ENCODE measurements around the gene DYNLT2.
A peak's percentile ranks its signal among the peaks of the same experiment; 100 is the strongest.

Gene DYNLT2

GRCh38 chr6:169738976-169739529 lies 12.3 kb downstream of the DYNLT2 start:
- DNase-seq (ENCODE audit: low read depth in 2 of 2), result no peak

- no peak for DNase-seq (ENCODE audit: low read depth in 2 of 2)
These were observed 13.0 kb downstream of the DYNLT2 start for GRCh38 chr6:169738204-169738975.

DNA sequence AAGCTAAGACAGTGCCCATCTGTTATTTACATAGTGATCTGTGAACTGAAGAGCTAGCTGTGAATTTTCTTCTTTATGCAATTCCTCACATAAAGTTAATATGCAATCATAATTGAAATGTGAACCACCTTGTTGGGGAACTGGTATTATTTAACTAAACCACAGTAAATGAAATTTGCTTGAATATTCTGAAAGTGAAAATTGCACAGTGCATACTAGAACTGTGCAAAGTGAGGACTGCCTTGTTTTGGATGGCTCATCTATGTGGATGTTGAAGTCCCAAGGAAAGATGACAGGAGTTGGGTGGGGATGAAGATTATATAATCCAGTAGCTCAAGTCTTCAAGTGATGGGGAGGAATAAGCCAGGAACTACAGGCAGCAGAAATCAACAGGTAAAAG lies 21.4 kb downstream of the DYNLT2 start:
- no peak for DNase-seq (ENCODE audit: low read depth in 2 of 2)

GRCh38 chr6:169726963-169727362 lies 24.4 kb downstream of the DYNLT2 start:
- no peak for DNase-seq (ENCODE audit: low read depth in 2 of 2)

- no peak for DNase-seq (ENCODE audit: low read depth in 2 of 2)
These were observed 25.3 kb downstream of the DYNLT2 start for GRCh38 chr6:169726049-169726400.

- DNase-seq (ENCODE audit: low read depth in 2 of 2), result no peak
These were observed 26.0 kb downstream of the DYNLT2 start for GRCh38 chr6:169725125-169726048.

DNA sequence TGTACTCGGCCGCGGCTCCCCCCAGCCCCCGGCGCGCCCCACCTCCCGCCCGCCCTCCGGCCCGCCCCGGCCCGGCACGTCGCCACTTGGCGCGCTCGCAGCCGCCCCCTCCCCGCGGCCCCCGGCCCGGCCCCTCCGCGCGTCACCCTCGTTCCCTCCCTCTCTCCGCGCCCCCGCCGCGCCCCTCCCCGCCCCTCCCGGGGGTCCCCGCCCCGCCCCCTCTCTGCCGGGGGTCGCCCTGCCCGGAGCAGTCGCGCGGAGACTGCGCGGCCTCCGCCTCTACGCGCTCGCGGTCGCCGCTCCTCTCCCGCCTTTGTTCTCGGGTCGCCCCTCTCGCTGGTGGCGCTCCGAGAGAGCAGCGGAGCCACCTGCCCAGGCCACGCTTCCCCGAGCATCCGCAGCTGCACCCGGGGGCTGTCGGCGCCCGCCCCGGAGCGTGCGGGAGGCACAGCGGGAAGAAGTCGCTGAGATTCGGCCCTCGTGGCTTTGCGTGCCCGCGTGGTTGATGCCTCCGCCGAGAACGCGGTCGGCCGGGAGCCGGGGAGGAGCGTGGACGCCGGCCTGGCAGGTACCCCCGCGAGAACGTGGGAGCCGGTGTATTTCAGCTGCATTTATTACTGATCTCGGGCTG lies 26.8 kb downstream of the DYNLT2 start, which contains the start of gene PHF10:
PHF10 (minus strand) TSS at position 7 of the 631 bp plus-strand sequence. CDS start 569 bp downstream, outside the sequence.
- DNase-seq (ENCODE audit: low read depth in 2 of 2), result peak; percentile 36 to 64

- peak in 1 of 2 donors; percentile 29 for DNase-seq (ENCODE audit: low read depth in 2 of 2)
These were observed 27.3 kb downstream of the DYNLT2 start for GRCh38 chr6:169723991-169724493.

GRCh38 chr6:169723200-169723909 lies 28.0 kb downstream of the DYNLT2 start:
- DNase-seq (ENCODE audit: low read depth in 2 of 2), result peak; percentile 37 to 56

GRCh38 chr6:169722362-169723199 lies 28.8 kb downstream of the DYNLT2 start:
- DNase-seq (ENCODE audit: low read depth in 2 of 2), result no peak

DNA sequence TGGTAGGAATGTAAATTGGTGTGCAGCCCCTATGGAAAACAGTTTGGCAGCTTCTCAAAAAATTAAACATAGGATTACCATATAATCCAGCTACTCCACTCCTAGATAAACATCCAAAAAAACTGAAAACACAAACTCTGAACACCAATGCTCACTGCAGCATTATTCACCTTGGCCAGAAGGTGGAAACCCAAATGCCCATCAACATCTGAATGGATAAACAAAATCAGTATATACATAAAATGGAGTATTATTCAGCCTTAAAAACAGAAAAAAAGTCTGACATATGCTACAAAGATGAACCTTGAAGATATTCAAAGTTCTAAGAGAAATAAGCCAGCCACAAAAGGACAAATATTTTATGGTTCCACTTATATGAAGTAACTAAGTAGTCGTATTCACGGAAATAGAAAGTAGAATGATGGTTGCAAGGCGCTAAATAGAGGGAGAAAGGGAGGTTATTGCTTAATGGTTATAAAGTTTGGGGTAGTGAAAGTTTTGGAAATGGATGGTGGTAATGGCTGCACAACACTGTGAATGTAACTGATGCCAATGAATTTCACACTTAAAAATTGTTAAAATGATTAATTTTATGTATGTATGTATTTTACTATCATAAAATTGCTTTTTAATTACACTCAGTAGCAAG lies 31.0 kb downstream of the DYNLT2 start:
- no peak for DNase-seq (ENCODE audit: low read depth in 2 of 2)

GRCh38 chr6:169719117-169719516 lies 32.3 kb downstream of the DYNLT2 start:
- DNase-seq (ENCODE audit: low read depth in 2 of 2), result no peak

DNA sequence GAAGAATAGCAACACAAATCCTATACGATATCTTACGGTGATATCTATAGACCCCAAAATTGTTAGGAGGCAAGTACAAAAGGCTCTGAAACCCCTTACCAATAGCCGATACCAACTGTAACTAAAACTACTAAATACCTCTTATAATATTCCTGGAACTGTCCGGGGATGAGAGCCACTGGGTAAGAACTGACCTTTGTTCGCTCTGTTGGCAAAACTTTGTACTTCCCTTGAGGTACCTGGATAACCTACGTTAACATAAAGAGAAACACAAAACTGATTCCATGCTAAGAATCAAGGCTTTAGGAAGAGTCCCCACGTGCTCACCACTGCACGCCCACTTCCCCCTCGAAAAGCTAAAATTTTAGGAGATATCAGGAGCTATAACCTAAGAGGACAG lies 36.8 kb downstream of the DYNLT2 start:
- no peak for DNase-seq (ENCODE audit: low read depth in 2 of 2)

- DNase-seq (ENCODE audit: low read depth in 2 of 2), result no peak
These were observed 37.2 kb downstream of the DYNLT2 start for GRCh38 chr6:169714178-169714577.

- DNase-seq (ENCODE audit: low read depth in 2 of 2), result no peak
These were observed 41.4 kb downstream of the DYNLT2 start for GRCh38 chr6:169710009-169710408.

- no peak for DNase-seq (ENCODE audit: low read depth in 2 of 2)
These were observed 42.1 kb downstream of the DYNLT2 start for GRCh38 chr6:169709293-169709692.

GRCh38 chr6:169707772-169708171 lies 43.6 kb downstream of the DYNLT2 start:
- no peak for DNase-seq (ENCODE audit: low read depth in 2 of 2)

GRCh38 chr6:169702840-169703246 lies 48.5 kb downstream of the DYNLT2 start:
- DNase-seq (ENCODE audit: low read depth in 2 of 2), result no peak

GRCh38 chr6:169701954-169702839 lies 49.2 kb downstream of the DYNLT2 start, which contains the start of the genes C6orf120 and WDR27:
Gene C6orf120 (plus strand): TSS chr6:169702126. CDS start chr6:169702460, 334 bp downstream.
Gene WDR27 (minus strand): TSS chr6:169702029. CDS start chr6:169689005, 13,024 bp downstream.
- peak; percentile 99 for DNase-seq (ENCODE audit: low read depth in 2 of 2)
